HepG2 (cell line): ENCODE measurements around the gene PGPEP1. TPM values are rescaled to one million over a fixed set of nuclear protein-coding genes. Genes with fewer than 3 reads are reported as not detected.

Experiments
- BCL6 ChIP-seq: IDR thresholded peaks from 2 replicates; pipeline ENCODE4 v1.6.1; 2016; ENCODE audit warnings: missing genetic modification reagents, missing compliant biosample characterization
- CC2D1A ChIP-seq: sonication (generic); formaldehyde crosslinking; IDR thresholded peaks from 2 replicates; pipeline ENCODE4 v1.8.1; 2023; ENCODE audit warnings: mild to moderate bottlenecking, missing genetic modification reagents
- HNRNPL ChIP-seq: fragments of 200-400 bp; formaldehyde crosslinking; IDR thresholded peaks from 2 replicates; pipeline ENCODE4 v1.6.1; 2017; ENCODE audit warnings: mild to moderate bottlenecking, low read depth, low read length
- LCORL ChIP-seq, 2 experiments: fragments of 450-650 bp in 1 of 2; sonication (generic) in 1 of 2; formaldehyde crosslinking in 1 of 2; IDR thresholded peaks; 2 replicates each; pipeline versions ENCODE4 v1.5.0 to v1.6.1; 2017 to 2020; ENCODE audit warnings: antibody characterized with exemption in 1 of 2, missing genetic modification reagents in 1 of 2
- MBD4 ChIP-seq: IDR thresholded peaks from 2 replicates; pipeline ENCODE4 v1.6.1; 2012; ENCODE audit warnings: low read length, inconsistent platforms, borderline replicate concordance
- NCOA5 ChIP-seq: sonication (generic); formaldehyde crosslinking; IDR thresholded peaks from 2 replicates; pipeline ENCODE4 v1.4.0; 2020; ENCODE audit warnings: missing genetic modification reagents
- NFIB ChIP-seq: sonication (generic); formaldehyde crosslinking; IDR thresholded peaks from 2 replicates; pipeline ENCODE4 v1.9.0; 2021; ENCODE audit warnings: missing genetic modification reagents, mild to moderate bottlenecking, borderline replicate concordance
- RAD21 ChIP-seq: fragments of 450-650 bp; formaldehyde crosslinking; IDR thresholded peaks from 2 replicates; pipeline ENCODE4 v1.5.0; 2020; ENCODE audit warnings: mild to moderate bottlenecking
- SIN3A ChIP-seq: IDR thresholded peaks from 2 replicates; pipeline ENCODE4 v1.6.1; 2011; ENCODE audit warnings: low read depth, mild to moderate bottlenecking, control low read depth, low read length, borderline replicate concordance
- SUZ12 ChIP-seq: fragments of 150-350 bp; IDR thresholded peaks from 2 replicates; pipeline ENCODE4 v1.6.1; 2014; ENCODE audit warnings: low read depth, low read length
- ZFP82 ChIP-seq: sonication (generic); formaldehyde crosslinking; IDR thresholded peaks from 2 replicates; pipeline ENCODE4 v1.5.1; 2020; ENCODE audit warnings: mild to moderate bottlenecking, missing genetic modification reagents, borderline replicate concordance
- ZFX ChIP-seq: sonication (generic); formaldehyde crosslinking; IDR thresholded peaks from 2 replicates; pipeline ENCODE4 v1.4.0; 2020; ENCODE audit warnings: mild to moderate bottlenecking, low read depth, missing genetic modification reagents, moderate library complexity
- ZNF234 ChIP-seq: sonication (generic); formaldehyde crosslinking; conservative IDR thresholded peaks from 2 replicates; pipeline ENCODE4 v1.5.1; 2020; ENCODE audit warnings: mild to moderate bottlenecking, missing genetic modification reagents
- ZNF235 ChIP-seq: sonication (generic); formaldehyde crosslinking; IDR thresholded peaks from 2 replicates; pipeline ENCODE4 v1.8.1; 2023; ENCODE audit warnings: mild to moderate bottlenecking, missing genetic modification reagents, borderline replicate concordance
- ZNF556 ChIP-seq: sonication (generic); formaldehyde crosslinking; IDR thresholded peaks from 2 replicates; pipeline ENCODE4 v1.4.0; 2020; ENCODE audit warnings: mild to moderate bottlenecking, missing genetic modification reagents, borderline replicate concordance
- ZNF670 ChIP-seq: sonication (generic); formaldehyde crosslinking; IDR thresholded peaks from 2 replicates; pipeline ENCODE4 v1.8.0; 2022; ENCODE audit warnings: mild to moderate bottlenecking, missing genetic modification reagents, borderline replicate concordance
- ZNF746 ChIP-seq: sonication (generic); formaldehyde crosslinking; IDR thresholded peaks from 2 replicates; pipeline ENCODE4 v1.8.0; 2022; ENCODE audit warnings: mild to moderate bottlenecking, missing genetic modification reagents
- ZNF788 ChIP-seq: sonication (generic); formaldehyde crosslinking; IDR thresholded peaks from 2 replicates; pipeline ENCODE4 v1.5.0; 2020; ENCODE audit warnings: mild to moderate bottlenecking, missing genetic modification reagents, borderline replicate concordance
- ZSCAN21 ChIP-seq: sonication (generic); formaldehyde crosslinking; IDR thresholded peaks from 2 replicates; pipeline ENCODE4 v1.8.0; 2022; ENCODE audit warnings: mild to moderate bottlenecking, missing genetic modification reagents, moderate library complexity, borderline replicate concordance
- polyA plus RNA-seq, 8 experiments: library from polyadenylated mRNA; depleted of rRNA in 3 of 8; stranded (reverse) in 7 of 8; unstranded in 1 of 8; fragments of >200 nt; fragmentation: Illumina TruSeq in 4 of 8; extraction: Trizol in 4 of 8; gene quantifications; 2 replicates each; pipeline versions ENCODE4 v1.2.1 to v1.2.3, GENCODE V29; 2011 to 2016; ENCODE audit warnings: low read depth in 4 of 8, missing spikeins in 1 of 8, mixed read lengths in 1 of 8; ENCODE audit not compliant: insufficient read depth in 1 of 8
- total RNA-seq, 5 experiments: library from RNA; depleted of rRNA; stranded (reverse); fragments of >200 nt; fragmentation: Illumina TruSeq; extraction: Trizol; gene quantifications; 2 replicates each; pipeline ENCODE4 v1.2.3, GENCODE V29; 2016; ENCODE audit warnings: low read depth in 1 of 5
- TF ChIP-seq, protein P1 (sequence below): fragments of 450-650 bp; IDR thresholded peaks from 2 replicates; pipeline ENCODE4 v1.6.1; 2017
- TF ChIP-seq, protein P2 (sequence below): sonication (generic); formaldehyde crosslinking; IDR thresholded peaks from 2 replicates; pipeline ENCODE4 v1.8.1; 2023; ENCODE audit warnings: mild to moderate bottlenecking, missing genetic modification reagents
- TF ChIP-seq, protein P3 (sequence below): sonication (generic); formaldehyde crosslinking; IDR thresholded peaks from 2 replicates; pipeline ENCODE4 v1.8.1; 2023; ENCODE audit warnings: mild to moderate bottlenecking, missing genetic modification reagents
- TF ChIP-seq, protein P4 (sequence below): IDR thresholded peaks from 2 replicates; pipeline ENCODE4 v1.6.1; 2016; ENCODE audit warnings: missing compliant biosample characterization, missing genetic modification reagents, borderline replicate concordance
- TF ChIP-seq, protein P5 (sequence below): sonication (generic); formaldehyde crosslinking; IDR thresholded peaks from 2 replicates; pipeline ENCODE4 v1.4.0; 2020; ENCODE audit warnings: low read depth, mild to moderate bottlenecking, missing genetic modification reagents

Gene PGPEP1
- total and polyA plus RNA-seq, 2 of the 13 experiments (the other 11 are each of a cell fraction or from before 2014, with no cell fraction given), result 53.1 to 56.6 TPM

DNA sequence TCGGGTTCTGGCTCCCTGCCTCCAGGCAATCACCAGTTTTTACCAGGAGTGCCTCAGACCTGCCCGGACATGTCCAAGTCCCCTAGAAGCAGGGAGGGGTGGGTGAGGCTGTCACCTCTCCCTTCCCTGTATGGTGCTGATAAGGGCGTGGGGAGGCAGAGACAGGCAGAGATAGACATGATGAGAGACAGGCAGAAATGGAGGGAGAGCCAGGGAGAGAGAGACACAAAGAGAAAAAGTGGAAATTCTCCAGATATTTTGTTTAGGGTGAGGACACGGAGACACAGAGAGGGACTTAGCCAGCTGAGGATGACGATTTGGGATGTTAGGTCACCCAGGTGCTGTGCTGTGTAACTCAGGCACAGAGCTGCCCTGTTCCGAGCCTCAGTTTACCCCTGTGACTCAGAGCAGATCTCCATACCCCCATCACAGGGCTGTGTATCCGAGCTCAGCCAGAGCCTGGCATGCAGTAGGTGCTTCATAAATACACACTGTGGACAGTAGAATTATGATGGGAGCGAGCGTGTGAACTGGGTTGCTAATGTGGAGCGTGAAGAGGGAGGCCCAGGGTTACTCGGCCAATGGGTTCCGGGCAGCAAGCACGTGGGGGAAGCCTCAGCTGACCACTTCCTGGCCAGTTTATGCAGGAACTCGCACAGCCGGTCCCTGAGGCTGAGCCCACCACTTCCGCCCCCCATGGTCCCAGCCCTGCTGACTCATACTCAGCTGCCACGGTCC lies 33.7 kb downstream of the PGPEP1 start (continued):
- TF ChIP-seq, protein P1, sequence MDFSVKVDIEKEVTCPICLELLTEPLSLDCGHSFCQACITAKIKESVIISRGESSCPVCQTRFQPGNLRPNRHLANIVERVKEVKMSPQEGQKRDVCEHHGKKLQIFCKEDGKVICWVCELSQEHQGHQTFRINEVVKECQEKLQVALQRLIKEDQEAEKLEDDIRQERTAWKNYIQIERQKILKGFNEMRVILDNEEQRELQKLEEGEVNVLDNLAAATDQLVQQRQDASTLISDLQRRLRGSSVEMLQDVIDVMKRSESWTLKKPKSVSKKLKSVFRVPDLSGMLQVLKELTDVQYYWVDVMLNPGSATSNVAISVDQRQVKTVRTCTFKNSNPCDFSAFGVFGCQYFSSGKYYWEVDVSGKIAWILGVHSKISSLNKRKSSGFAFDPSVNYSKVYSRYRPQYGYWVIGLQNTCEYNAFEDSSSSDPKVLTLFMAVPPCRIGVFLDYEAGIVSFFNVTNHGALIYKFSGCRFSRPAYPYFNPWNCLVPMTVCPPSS, result no peak
- TF ChIP-seq ZNF234 (no peak), NFIB (CRISPR knock-in tag) (no peak), RAD21 (CRISPR knock-in tag) (no peak), LCORL (IDR thresholded peaks at IDR 0.05) (no peak), LCORL (CRISPR knock-in tag; IDR thresholded peaks at IDR 0.05) (no peak; the same call in 1 of the 2 replicates), HNRNPL (0 out of 2 replicates have a peak, but pooled peaks have one; percentile 49), SIN3A (no peak), NCOA5 (CRISPR knock-in tag) (no peak), CC2D1A (CRISPR knock-in tag) (no peak), ZNF235 (peak; percentile 84), ZSCAN21 (peak; percentile 70), ZNF556 (no peak), ZFP82 (peak; percentile 86; the same call in 1 of the 2 replicates), ZFX (CRISPR knock-in tag) (no peak), ZNF746 (CRISPR knock-in tag) (peak; percentile 29; the same call in 1 of the 2 replicates), ZNF670 (CRISPR knock-in tag) (no peak), ZNF788 (no peak; the same call in 1 of the 2 replicates), SUZ12 (no peak), MBD4 (no peak), BCL6 (CRISPR knock-in tag) (peak; percentile 88)
- TF ChIP-seq, protein P2, sequence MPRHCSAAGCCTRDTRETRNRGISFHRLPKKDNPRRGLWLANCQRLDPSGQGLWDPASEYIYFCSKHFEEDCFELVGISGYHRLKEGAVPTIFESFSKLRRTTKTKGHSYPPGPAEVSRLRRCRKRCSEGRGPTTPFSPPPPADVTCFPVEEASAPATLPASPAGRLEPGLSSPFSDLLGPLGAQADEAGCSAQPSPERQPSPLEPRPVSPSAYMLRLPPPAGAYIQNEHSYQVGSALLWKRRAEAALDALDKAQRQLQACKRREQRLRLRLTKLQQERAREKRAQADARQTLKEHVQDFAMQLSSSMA (CRISPR knock-in tag), result no peak
- TF ChIP-seq, protein P3, sequence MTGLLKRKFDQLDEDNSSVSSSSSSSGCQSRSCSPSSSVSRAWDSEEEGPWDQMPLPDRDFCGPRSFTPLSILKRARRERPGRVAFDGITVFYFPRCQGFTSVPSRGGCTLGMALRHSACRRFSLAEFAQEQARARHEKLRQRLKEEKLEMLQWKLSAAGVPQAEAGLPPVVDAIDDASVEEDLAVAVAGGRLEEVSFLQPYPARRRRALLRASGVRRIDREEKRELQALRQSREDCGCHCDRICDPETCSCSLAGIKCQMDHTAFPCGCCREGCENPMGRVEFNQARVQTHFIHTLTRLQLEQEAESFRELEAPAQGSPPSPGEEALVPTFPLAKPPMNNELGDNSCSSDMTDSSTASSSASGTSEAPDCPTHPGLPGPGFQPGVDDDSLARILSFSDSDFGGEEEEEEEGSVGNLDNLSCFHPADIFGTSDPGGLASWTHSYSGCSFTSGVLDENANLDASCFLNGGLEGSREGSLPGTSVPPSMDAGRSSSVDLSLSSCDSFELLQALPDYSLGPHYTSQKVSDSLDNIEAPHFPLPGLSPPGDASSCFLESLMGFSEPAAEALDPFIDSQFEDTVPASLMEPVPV (CRISPR knock-in tag), result 0 out of 2 replicates have a peak, but pooled peaks have one; percentile 54
- TF ChIP-seq, protein P4, sequence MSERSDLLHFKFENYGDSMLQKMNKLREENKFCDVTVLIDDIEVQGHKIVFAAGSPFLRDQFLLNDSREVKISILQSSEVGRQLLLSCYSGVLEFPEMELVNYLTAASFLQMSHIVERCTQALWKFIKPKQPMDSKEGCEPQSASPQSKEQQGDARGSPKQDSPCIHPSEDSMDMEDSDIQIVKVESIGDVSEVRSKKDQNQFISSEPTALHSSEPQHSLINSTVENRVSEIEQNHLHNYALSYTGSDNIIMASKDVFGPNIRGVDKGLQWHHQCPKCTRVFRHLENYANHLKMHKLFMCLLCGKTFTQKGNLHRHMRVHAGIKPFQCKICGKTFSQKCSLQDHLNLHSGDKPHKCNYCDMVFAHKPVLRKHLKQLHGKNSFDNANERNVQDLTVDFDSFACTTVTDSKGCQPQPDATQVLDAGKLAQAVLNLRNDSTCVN, result peak; percentile 82; the same call in 1 of the 2 replicates
- TF ChIP-seq, protein P5, sequence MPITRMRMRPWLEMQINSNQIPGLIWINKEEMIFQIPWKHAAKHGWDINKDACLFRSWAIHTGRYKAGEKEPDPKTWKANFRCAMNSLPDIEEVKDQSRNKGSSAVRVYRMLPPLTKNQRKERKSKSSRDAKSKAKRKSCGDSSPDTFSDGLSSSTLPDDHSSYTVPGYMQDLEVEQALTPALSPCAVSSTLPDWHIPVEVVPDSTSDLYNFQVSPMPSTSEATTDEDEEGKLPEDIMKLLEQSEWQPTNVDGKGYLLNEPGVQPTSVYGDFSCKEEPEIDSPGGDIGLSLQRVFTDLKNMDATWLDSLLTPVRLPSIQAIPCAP, result no peak
